Osteocyte (in vitro differentiated cells): ENCODE results near the gene ZFP36L1. TPM values are rescaled to one million over a fixed set of nuclear protein-coding genes. Genes with fewer than 3 reads are reported as not detected.

ENCODE experiments used
- DNase-seq: peaks from one replicate; pipeline ENCODE4 v3.0.0; 2021; ENCODE audit warnings: mixed read lengths; ENCODE audit not compliant: unreplicated experiment; ENCODE audit errors: extremely low spot score
- H3K27ac Mint-ChIP-seq: one replicate; pipeline ENCODE4 v1.8.0; 2021; ENCODE audit warnings: mild to moderate bottlenecking, mixed read lengths; ENCODE audit not compliant: unreplicated experiment
- H3K27me3 Mint-ChIP-seq: one replicate; pipeline ENCODE4 v1.8.0; 2021; ENCODE audit warnings: mixed read lengths; ENCODE audit not compliant: unreplicated experiment
- H3K36me3 Mint-ChIP-seq: one replicate; pipeline ENCODE4 v1.8.0; 2021; ENCODE audit warnings: mixed read lengths; ENCODE audit not compliant: unreplicated experiment
- H3K4me1 Mint-ChIP-seq: one replicate; pipeline ENCODE4 v1.8.0; 2021; ENCODE audit warnings: mixed read lengths; ENCODE audit not compliant: unreplicated experiment
- H3K4me3 Mint-ChIP-seq: one replicate; pipeline ENCODE4 v1.8.0; 2021; ENCODE audit warnings: mild to moderate bottlenecking, moderate library complexity, mixed read lengths; ENCODE audit not compliant: unreplicated experiment
- H3K9me3 Mint-ChIP-seq: one replicate; pipeline ENCODE4 v1.8.0; 2021; ENCODE audit warnings: mixed read lengths; ENCODE audit not compliant: unreplicated experiment
- total RNA-seq: library from RNA; stranded (reverse); gene quantifications from 2 replicates; pipeline ENCODE4 v1.2.1, GENCODE V29; 2021
- TF ChIP-seq, protein P1 (sequence below): fragments of 200-600 bp; sonication (generic); IDR thresholded peaks from 2 replicates; pipeline ENCODE4 v1.5.0; 2021; ENCODE audit warnings: antibody characterized with exemption, mild to moderate bottlenecking, moderate library complexity

Gene ZFP36L1
- total RNA-seq, 1 donor from 2014 or later, result 352 TPM

DNA sequence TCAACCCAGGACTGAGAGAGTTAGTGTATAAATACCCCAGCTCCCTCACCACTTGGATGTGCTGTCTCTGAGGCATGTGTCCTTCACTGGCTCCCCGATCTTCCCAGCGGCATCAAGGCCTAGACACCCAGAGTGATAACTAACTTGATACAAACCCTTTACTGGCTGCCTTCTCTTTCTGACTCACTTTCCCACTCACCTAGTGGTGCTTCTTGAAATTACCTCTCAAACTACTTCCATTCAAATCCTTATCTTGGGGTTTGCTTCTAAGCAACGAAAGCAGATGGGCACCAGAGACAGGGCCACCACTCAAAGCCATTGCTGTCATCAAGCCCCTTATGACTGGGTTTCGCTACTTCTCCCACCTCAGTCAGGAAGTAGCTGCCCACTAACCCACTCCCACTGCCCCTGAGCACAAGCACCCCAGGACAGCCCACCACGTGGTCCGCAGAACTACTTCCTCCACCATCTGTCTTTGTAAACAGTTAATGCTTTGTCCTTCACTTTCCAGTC is 17.2 kb downstream of the ZFP36L1 start:
- Mint-ChIP-seq H3K4me1 (peaks cover 38% of the 10 kb centered on the region), H3K4me3 (no peak overlapping the region), H3K27me3 (no peaks in the 10 kb centered on the region), H3K27ac (peak overlapping the region; percentile 89), H3K9me3 (peaks cover 5% of the 10 kb centered on the region), H3K36me3 (peaks cover 3% of the 10 kb centered on the region)
- no peak for DNase-seq
- TF ChIP-seq, protein P1, sequence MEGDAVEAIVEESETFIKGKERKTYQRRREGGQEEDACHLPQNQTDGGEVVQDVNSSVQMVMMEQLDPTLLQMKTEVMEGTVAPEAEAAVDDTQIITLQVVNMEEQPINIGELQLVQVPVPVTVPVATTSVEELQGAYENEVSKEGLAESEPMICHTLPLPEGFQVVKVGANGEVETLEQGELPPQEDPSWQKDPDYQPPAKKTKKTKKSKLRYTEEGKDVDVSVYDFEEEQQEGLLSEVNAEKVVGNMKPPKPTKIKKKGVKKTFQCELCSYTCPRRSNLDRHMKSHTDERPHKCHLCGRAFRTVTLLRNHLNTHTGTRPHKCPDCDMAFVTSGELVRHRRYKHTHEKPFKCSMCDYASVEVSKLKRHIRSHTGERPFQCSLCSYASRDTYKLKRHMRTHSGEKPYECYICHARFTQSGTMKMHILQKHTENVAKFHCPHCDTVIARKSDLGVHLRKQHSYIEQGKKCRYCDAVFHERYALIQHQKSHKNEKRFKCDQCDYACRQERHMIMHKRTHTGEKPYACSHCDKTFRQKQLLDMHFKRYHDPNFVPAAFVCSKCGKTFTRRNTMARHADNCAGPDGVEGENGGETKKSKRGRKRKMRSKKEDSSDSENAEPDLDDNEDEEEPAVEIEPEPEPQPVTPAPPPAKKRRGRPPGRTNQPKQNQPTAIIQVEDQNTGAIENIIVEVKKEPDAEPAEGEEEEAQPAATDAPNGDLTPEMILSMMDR, result no peak

DNA sequence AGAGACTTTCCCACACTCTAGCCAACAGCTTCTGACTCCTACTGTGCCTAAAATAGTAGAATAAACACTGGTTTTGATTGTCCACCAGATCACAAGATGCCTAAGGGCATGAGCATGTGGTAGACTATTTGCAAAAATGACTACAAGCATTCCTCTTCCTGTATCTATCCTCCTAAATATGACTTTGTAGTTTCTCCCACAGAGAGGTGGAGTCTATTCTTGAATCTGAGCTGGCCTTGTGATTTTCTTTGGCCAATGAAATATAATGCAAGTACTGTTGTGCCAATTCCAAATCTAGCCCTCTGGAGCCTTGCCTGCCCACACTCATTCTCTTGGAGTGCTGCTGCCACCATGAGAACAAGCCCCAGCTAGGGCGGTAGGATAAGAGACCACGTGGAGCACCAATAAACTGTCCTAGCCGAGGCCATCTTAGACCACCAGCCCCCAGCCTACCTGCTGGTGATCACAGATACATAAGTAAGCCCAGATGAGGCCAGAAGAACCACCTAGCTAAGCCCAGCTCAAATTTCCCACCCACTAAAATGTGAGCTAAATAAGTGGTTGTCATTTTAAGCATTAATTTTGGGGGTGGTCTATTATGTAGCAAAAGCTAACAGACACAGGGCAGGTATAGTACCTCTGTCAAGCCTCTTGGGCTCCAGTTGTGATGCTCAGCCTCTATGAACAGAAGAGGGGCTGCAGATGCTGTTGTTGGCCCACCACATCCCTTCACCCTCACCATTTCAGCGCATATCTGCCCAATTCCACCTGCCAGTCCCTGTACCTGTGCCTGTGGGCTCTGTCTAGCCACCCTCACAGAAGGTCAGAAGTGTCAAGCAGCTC is 17.9 kb downstream of the ZFP36L1 start:
- peak overlapping the region; percentile 89 for H3K27ac Mint-ChIP-seq
- DNase-seq, result no peak
- H3K36me3 Mint-ChIP-seq, result peaks cover 3% of the 10 kb centered on the region
- peaks cover 5% of the 10 kb centered on the region for H3K9me3 Mint-ChIP-seq
- H3K4me3 Mint-ChIP-seq, result no peak overlapping the region
- TF ChIP-seq, protein P1, result no peak
- H3K27me3 Mint-ChIP-seq, result no peaks in the 10 kb centered on the region
- H3K4me1 Mint-ChIP-seq, result peaks cover 32% of the 10 kb centered on the region

DNA sequence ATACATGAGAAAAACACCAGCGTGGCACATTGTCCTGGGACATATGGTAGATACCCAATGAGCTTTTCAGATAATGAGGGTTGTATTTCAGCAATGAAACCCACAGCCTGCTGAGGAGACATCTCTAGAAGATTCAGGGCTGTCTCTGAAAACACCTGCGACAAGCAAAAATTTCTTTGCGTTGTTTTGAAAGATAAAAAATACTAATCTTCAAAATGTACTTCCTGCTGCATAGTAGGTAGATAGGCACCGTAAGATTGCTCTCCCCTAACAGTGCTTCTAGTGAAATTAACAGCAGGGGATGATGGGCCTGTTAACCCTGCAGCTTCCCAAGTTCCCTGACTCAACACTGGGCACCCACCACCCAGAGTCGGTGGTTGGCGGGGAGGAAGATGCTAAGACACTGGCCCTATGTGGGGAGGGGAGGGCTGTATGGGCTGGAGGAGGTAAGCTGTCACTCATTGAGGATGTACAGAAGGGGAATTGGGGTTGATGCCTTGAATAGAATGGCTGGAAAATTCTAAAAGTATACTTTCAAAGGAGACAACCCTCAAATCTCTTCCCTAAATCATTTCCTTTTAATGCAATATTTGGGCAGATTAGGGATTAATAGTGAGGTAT is 20.0 kb downstream of the ZFP36L1 start:
- Mint-ChIP-seq H3K27me3 (no peaks in the 10 kb centered on the region), H3K9me3 (peaks cover 5% of the 10 kb centered on the region), H3K4me1 (peaks cover 21% of the 10 kb centered on the region), H3K36me3 (peaks cover 3% of the 10 kb centered on the region), H3K4me3 (no peak overlapping the region), H3K27ac (no peak overlapping the region)
- no peak for DNase-seq
- TF ChIP-seq, protein P1, result no peak

DNA sequence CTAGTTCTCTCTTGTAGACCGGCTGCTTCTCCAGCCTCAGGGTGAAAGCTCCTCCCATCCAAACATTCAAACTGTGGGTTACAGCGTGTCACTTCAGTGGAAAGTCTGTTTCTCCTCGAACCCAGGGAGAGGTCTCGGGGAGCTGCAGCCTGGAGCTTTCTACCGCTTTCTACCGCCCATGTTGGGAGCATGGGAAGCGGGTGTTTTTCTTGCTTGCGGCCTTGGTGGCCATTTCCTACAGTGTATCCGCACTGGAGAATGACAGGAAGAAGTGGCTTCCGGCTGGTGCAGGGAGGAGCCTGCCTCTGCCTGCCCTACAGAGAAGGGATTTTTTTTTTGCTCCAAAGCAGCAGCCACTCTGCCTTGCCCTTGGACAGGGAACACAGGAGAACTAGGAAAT is 21.2 kb downstream of the ZFP36L1 start:
- peaks cover 21% of the 10 kb centered on the region for H3K4me1 Mint-ChIP-seq
- no peak for DNase-seq
- H3K36me3 Mint-ChIP-seq, result peaks cover 3% of the 10 kb centered on the region
- TF ChIP-seq, protein P1, result no peak
- peaks cover 5% of the 10 kb centered on the region for H3K9me3 Mint-ChIP-seq
- no peak overlapping the region for H3K4me3 Mint-ChIP-seq
- H3K27me3 Mint-ChIP-seq, result no peaks in the 10 kb centered on the region
- H3K27ac Mint-ChIP-seq, result no peak overlapping the region
